ENCODE results near the gene EPS8L3. TPM values are rescaled to one million over a fixed set of nuclear protein-coding genes. Genes with fewer than 3 reads are reported as not detected.

Gene EPS8L3
- total and polyA plus RNA-seq, 2 of the 4 experiments (the other 2 are of a cell fraction): not detected

GRCh38 chr1:109705411-109705810, 58.3 kb downstream of the EPS8L3 start:
- ChIA-PET POLR2A (ENCODE audit: unreplicated experiment) (no interaction called here), CTCF (no interaction called here)
- no TSS peak for BruUV-seq (replicated peaks)
- Histone ChIP-seq H3K4me1 (ENCODE audit: control insufficient read depth, insufficient read depth, low read length) (no peaks in the 10 kb centered on the region), H2AFZ (replicated peaks; ENCODE audit: low read length, poor library complexity) (no peak overlapping the region), H3K79me1 (ENCODE audit: low read depth in 1 of 2, low read length in 2 of 2) (no peaks in the 10 kb centered on the region), H3K9me3 (ENCODE audit: control insufficient read depth, insufficient read depth, low read length) (peaks cover 12% of the 10 kb centered on the region), H2AK5ac (ENCODE audit: low read depth, low read length) (no peak overlapping the region), H4K20me1 (ENCODE audit: insufficient read depth, low read length) (no peaks in the 10 kb centered on the region), H2BK20ac (ENCODE audit: low read depth, low read length) (no peak overlapping the region), H3K4me3 (ENCODE audit: insufficient read depth, low read depth, low read length) (no peak overlapping the region), H4K8ac (ENCODE audit: low read depth in 2 of 2, low read length in 2 of 2) (no peak overlapping the region), H3K27ac (ENCODE audit: insufficient read depth, low read length) (no peak overlapping the region), H3K14ac (replicated peaks; ENCODE audit: low read depth, low read length) (no peak overlapping the region), H2AK9ac (replicated peaks; ENCODE audit: low read depth, low read length, poor library complexity) (no peak overlapping the region), H3K27me3 (ENCODE audit: control insufficient read depth, insufficient read depth, low read length) (no peaks in the 10 kb centered on the region; the same call in 1 of the 2 replicates), H3K36me3 (ENCODE audit: control insufficient read depth, insufficient read depth, low read length) (no peaks in the 10 kb centered on the region), H4K5ac (ENCODE audit: low read depth, low read length) (no peak overlapping the region), H4K91ac (ENCODE audit: insufficient read depth, low read depth, low read length) (no peak overlapping the region), H3K4ac (ENCODE audit: low read depth, low read length) (no peak overlapping the region), H3K9me1 (ENCODE audit: insufficient read depth, low read length) (no peaks in the 10 kb centered on the region), H3K56ac (ENCODE audit: extremely low read depth, insufficient read depth, low read length) (no peak overlapping the region), H3K4me2 (ENCODE audit: low read depth, low read length) (no peak overlapping the region), H2BK5ac (ENCODE audit: low read depth, low read length, poor library complexity, severe bottlenecking) (no peak overlapping the region), H3K18ac (ENCODE audit: low read depth, low read length) (no peak overlapping the region), H2BK15ac (ENCODE audit: low read depth, low read length) (no peak overlapping the region), H3K9ac (ENCODE audit: low read depth, low read length) (no peak overlapping the region), H2BK120ac (ENCODE audit: low read depth, low read length) (no peak overlapping the region), H3K23ac (ENCODE audit: low read depth, low read length) (no peak overlapping the region)
- dilution Hi-C loops (cut with HindIII; ENCODE audit: low sequenced_read_pairs, unreplicated experiment) (no loop called here), intact Hi-C loops (cut with micrococcal nuclease) (no loop called here), in situ Hi-C loops (cut with MboI; ENCODE audit: low sequenced_read_pairs) (no loop called here)
- no peak for ATAC-seq (ENCODE audit: low read depth)
- TF ChIP-seq, protein P1, sequence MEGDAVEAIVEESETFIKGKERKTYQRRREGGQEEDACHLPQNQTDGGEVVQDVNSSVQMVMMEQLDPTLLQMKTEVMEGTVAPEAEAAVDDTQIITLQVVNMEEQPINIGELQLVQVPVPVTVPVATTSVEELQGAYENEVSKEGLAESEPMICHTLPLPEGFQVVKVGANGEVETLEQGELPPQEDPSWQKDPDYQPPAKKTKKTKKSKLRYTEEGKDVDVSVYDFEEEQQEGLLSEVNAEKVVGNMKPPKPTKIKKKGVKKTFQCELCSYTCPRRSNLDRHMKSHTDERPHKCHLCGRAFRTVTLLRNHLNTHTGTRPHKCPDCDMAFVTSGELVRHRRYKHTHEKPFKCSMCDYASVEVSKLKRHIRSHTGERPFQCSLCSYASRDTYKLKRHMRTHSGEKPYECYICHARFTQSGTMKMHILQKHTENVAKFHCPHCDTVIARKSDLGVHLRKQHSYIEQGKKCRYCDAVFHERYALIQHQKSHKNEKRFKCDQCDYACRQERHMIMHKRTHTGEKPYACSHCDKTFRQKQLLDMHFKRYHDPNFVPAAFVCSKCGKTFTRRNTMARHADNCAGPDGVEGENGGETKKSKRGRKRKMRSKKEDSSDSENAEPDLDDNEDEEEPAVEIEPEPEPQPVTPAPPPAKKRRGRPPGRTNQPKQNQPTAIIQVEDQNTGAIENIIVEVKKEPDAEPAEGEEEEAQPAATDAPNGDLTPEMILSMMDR (conservative IDR thresholded peaks at IDR 0.05; ENCODE audit: low read depth, low read length): no peak
- no peak for TF ChIP-seq POLR2A (IDR thresholded peaks at IDR 0.05; ENCODE audit: low read depth, low read length)
- WGBS, 2 experiments (ENCODE audit: extremely low coverage in 2 of 2, insufficient read length in 1 of 2): 51% methylated on average over 3 of the region's 4 CpGs; no CpG with 5 or more reads in 1 of the 2 experiments
- peak; percentile 0 for DNase-seq

Measured in IMR-90 (cell line).